ENCODE data around the gene MAL. TPM values are rescaled to one million over a fixed set of nuclear protein-coding genes. Genes with fewer than 3 reads are reported as not detected.

The MAL gene
- total RNA-seq, 1 experiment from 2014 or later = 0.22 TPM

- TF ChIP-seq HMGXB4 (CRISPR knock-in tag; IDR thresholded peaks at IDR 0.05) (no peak), PRDM15 (CRISPR knock-in tag; IDR thresholded peaks at IDR 0.05) (no peak), ZNF317 (CRISPR knock-in tag; IDR thresholded peaks at IDR 0.05; ENCODE audit: borderline replicate concordance, low read depth) (no peak), CBFB (CRISPR knock-in tag; IDR thresholded peaks at IDR 0.05; ENCODE audit: low read depth) (no peak), KAT7 (CRISPR knock-in tag; IDR thresholded peaks at IDR 0.05; ENCODE audit: borderline replicate concordance) (no peak), NFYB (CRISPR knock-in tag; conservative IDR thresholded peaks at IDR 0.05; ENCODE audit: low read depth) (no peak), ZNF263 (CRISPR knock-in tag; IDR thresholded peaks at IDR 0.05; ENCODE audit: low read depth) (no peak), OVOL2 (CRISPR knock-in tag; IDR thresholded peaks at IDR 0.05; ENCODE audit: borderline replicate concordance) (no peak), ZNF219 (CRISPR knock-in tag; IDR thresholded peaks at IDR 0.05; ENCODE audit: borderline replicate concordance) (no peak), CTCF (IDR thresholded peaks at IDR 0.05) (no peak)
These were observed 34.3 kb downstream of the MAL start (continued) for GRCh38 chr2:95059656-95060370.

- CTCF ChIA-PET = no interaction called here
- DNase-seq (ENCODE audit: low spot score) = no peak
- no peaks in the 10 kb centered on the region; the same call in 1 of the 2 replicates for H3K27me3 Mint-ChIP-seq (ENCODE audit: low read depth)
These were observed 35.1 kb downstream of the MAL start for GRCh38 chr2:95060446-95061118.

GRCh38 chr2:95061119-95061512, 35.6 kb downstream of the MAL start:
- H3K27me3 Mint-ChIP-seq (ENCODE audit: low read depth) = no peaks in the 10 kb centered on the region; the same call in 1 of the 2 replicates
- CTCF ChIA-PET = interaction anchor here (2.7 to 3.6 kb wide), 2 partner anchors 16 to 38 kb away, joined by 24 to 29 read pairs; no protein-coding TSS in a partner anchor
- H3K36me3 Mint-ChIP-seq = no peaks in the 10 kb centered on the region
- no peak overlapping the region for H3K27ac Mint-ChIP-seq
- POLR2A ChIA-PET = no interaction called here
- ATAC-seq (no peak), DNase-seq (ENCODE audit: low spot score) (no peak)
- H3K9me3 Mint-ChIP-seq = no peaks in the 10 kb centered on the region
- no peak for TF ChIP-seq FOXK1 (CRISPR knock-in tag; IDR thresholded peaks at IDR 0.05)
- no peak for TF ChIP-seq CREB1 (CRISPR knock-in tag; IDR thresholded peaks at IDR 0.05)
- TF ChIP-seq CBFB (CRISPR knock-in tag; IDR thresholded peaks at IDR 0.05; ENCODE audit: low read depth) = no peak
- H3K4me3 Mint-ChIP-seq = no peak overlapping the region
- H3K4me1 Mint-ChIP-seq = peaks cover 22% of the 10 kb centered on the region

More at GRCh38 chr2:95060446-95061118, 35.1 kb downstream of the MAL start:
- Mint-ChIP-seq H3K4me3 (no peak overlapping the region), H3K36me3 (no peaks in the 10 kb centered on the region), H3K9me3 (no peaks in the 10 kb centered on the region), H3K27ac (no peak overlapping the region), H3K4me1 (peaks cover 22% of the 10 kb centered on the region)
- ATAC-seq = no peak
- POLR2A ChIA-PET = no interaction called here
- TF ChIP-seq E2F5 (CRISPR knock-in tag; IDR thresholded peaks at IDR 0.05) (no peak), ZNF121 (CRISPR knock-in tag; IDR thresholded peaks at IDR 0.05) (no peak)
